DND-41 (cell line): Measurements from ENCODE around the gene KASH5.

Source experiments
- ATAC-seq: fragments of 200-7000 bp; cut with Tn5 transposase; 3 replicates; pipeline ENCODE4 v1.9.1; 2021; ENCODE audit warnings: low read depth; ENCODE audit not compliant: insufficient read depth
- DNase-seq: peaks from one replicate; pipeline ENCODE4 v3.0.0-alpha.2; 2020
- H2AFZ ChIP-seq: 2 replicates; pipeline ENCODE4 v1.6.0; 2012; ENCODE audit warnings: low read depth, low read length
- H3K27ac ChIP-seq: 2 replicates; pipeline ENCODE4 v1.5.1; 2012; ENCODE audit warnings: low read length, inconsistent platforms
- H3K27me3 ChIP-seq: fragments of 200-600 bp; sonication (generic); 2 replicates; pipeline ENCODE4 v1.6.0; 2012; ENCODE audit warnings: low read length, mild to moderate bottlenecking, inconsistent platforms; ENCODE audit not compliant: insufficient read depth, poor library complexity
- H3K36me3 ChIP-seq: 2 replicates; pipeline ENCODE4 v1.5.1; 2012; ENCODE audit warnings: low read length, inconsistent platforms; ENCODE audit not compliant: insufficient read depth
- H3K4me1 ChIP-seq: 2 replicates; pipeline ENCODE4 v1.5.1; 2012; ENCODE audit warnings: mild to moderate bottlenecking, low read length; ENCODE audit not compliant: insufficient read depth
- H3K4me2 ChIP-seq: 2 replicates; pipeline ENCODE4 v1.6.0; 2012; ENCODE audit warnings: mild to moderate bottlenecking, moderate library complexity, low read length, inconsistent platforms; ENCODE audit not compliant: insufficient read depth
- H3K4me3 ChIP-seq, 2 experiments: fragments of 200-600 bp in 1 of 2; shearing (Covaris generic) in 1 of 2; 2 replicates each; pipeline ENCODE4 v1.5.1; 2012 to 2016; ENCODE audit warnings: inconsistent platforms in 2 of 2, low read length in 2 of 2, mild to moderate bottlenecking in 2 of 2, low read depth in 1 of 2, moderate library complexity in 1 of 2
- H3K79me2 ChIP-seq: 2 replicates; pipeline ENCODE4 v1.6.0; 2012; ENCODE audit warnings: low read length, inconsistent platforms; ENCODE audit not compliant: insufficient read depth
- H3K9ac ChIP-seq: 2 replicates; pipeline ENCODE4 v1.6.0; 2012; ENCODE audit warnings: low read depth, mild to moderate bottlenecking, inconsistent platforms, low read length, moderate library complexity
- H3K9me3 ChIP-seq: 2 replicates; pipeline ENCODE4 v1.5.1; 2012; ENCODE audit warnings: low read length, moderate library complexity, mild to moderate bottlenecking, inconsistent platforms; ENCODE audit not compliant: insufficient read depth, severe bottlenecking
- H4K20me1 ChIP-seq: 2 replicates; pipeline ENCODE4 v1.6.0; 2012; ENCODE audit warnings: low read length; ENCODE audit not compliant: insufficient read depth
- EZH2 ChIP-seq: IDR thresholded peaks from 3 replicates; pipeline ENCODE4 v1.6.1; 2012; ENCODE audit warnings: borderline replicate concordance, low read depth, mild to moderate bottlenecking, moderate library complexity, low read length, inconsistent platforms; ENCODE audit not compliant: severe bottlenecking
- TF ChIP-seq, protein P1 (sequence below): IDR thresholded peaks from 2 replicates; pipeline ENCODE4 v1.5.1; 2012; ENCODE audit warnings: borderline replicate concordance, low read length, moderate library complexity, mild to moderate bottlenecking; ENCODE audit not compliant: poor library complexity, severe bottlenecking; ENCODE audit errors: extremely low read depth

KASH5 gene

DNA sequence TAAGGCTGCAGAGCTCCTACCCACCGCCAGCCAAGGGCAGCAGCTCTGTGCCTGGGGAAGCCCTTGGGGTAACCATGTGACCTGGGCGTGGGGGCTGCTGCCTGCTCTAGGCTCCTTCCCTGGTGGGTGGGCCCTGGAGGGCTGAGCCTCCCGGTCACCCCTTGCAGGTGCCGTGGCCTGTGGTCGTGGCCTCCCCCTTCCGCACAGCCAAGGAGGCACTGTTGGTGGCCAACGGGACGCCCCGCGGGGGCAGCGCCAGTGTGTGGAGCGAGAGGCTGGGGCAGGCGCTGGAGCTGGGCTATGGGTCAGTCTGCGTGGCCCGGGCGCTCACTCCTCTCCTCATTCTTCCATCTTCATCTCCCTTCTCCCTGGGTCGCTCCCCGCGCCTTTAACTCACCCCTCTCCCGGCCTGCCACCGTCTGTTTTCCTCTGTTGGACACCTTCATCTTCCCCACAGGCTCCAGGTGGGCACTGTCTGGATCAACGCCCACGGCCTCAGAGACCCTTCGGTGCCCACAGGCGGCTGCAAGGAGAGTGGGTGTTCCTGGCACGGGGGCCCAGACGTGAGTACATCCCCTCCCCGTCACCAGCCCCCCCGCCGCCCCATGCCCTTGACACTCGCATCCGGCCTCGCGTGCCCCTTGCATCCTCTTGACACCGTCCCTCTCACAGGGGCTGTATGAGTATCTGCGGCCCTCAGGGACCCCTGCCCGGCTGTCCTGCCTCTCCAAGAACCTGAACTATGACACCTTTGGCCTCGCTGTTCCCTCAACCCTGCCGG, 76.1 kb downstream of the KASH5 start:
- Histone ChIP-seq H3K4me1 (no peaks in the 10 kb centered on the region), H3K4me3 (no peak overlapping the region), H3K9ac (no peak overlapping the region), H3K79me2 (no peaks in the 10 kb centered on the region), H4K20me1 (no peaks in the 10 kb centered on the region), H3K27me3 (no peaks in the 10 kb centered on the region), H3K36me3 (peaks cover 58% of the 10 kb centered on the region), H3K9me3 (no peaks in the 10 kb centered on the region), H2AFZ (no peak overlapping the region), H3K27ac (no peak overlapping the region), H3K4me2 (no peak overlapping the region)
- ATAC-seq = no peak
- DNase-seq = no peak
- no peak for TF ChIP-seq EZH2
- TF ChIP-seq, protein P1, sequence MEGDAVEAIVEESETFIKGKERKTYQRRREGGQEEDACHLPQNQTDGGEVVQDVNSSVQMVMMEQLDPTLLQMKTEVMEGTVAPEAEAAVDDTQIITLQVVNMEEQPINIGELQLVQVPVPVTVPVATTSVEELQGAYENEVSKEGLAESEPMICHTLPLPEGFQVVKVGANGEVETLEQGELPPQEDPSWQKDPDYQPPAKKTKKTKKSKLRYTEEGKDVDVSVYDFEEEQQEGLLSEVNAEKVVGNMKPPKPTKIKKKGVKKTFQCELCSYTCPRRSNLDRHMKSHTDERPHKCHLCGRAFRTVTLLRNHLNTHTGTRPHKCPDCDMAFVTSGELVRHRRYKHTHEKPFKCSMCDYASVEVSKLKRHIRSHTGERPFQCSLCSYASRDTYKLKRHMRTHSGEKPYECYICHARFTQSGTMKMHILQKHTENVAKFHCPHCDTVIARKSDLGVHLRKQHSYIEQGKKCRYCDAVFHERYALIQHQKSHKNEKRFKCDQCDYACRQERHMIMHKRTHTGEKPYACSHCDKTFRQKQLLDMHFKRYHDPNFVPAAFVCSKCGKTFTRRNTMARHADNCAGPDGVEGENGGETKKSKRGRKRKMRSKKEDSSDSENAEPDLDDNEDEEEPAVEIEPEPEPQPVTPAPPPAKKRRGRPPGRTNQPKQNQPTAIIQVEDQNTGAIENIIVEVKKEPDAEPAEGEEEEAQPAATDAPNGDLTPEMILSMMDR = no peak

DNA sequence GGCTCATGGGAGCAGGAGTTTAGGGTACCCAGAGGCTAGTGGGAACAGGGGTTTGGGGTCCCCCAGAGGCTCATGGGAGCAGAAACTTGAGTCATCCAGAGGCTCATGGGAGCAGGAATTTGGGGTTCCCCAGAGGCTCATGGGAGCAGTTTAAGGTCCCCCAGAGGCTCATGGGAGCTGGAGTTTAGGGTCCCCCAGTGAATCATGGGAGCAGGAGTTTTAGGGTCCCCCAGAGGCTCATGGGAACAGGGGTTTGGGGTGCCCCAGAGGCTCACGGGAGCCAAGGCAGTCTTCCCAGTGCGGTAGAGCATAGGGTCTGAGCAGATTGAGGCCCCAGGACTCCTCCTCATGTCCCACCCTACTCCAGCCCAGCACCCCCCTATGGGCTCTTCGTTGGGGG, 77.3 kb downstream of the KASH5 start:
- TF ChIP-seq, protein P1 = no peak
- no peak for TF ChIP-seq EZH2

More for the DNA sequence above, 77.3 kb downstream of the KASH5 start:
- no peak overlapping the region for H3K4me3 ChIP-seq
- no peak for ATAC-seq
- no peak overlapping the region for H3K4me2 ChIP-seq
- H3K79me2 ChIP-seq = no peaks in the 10 kb centered on the region
- DNase-seq = no peak
- H3K4me1 ChIP-seq = no peaks in the 10 kb centered on the region
- no peak overlapping the region for H2AFZ ChIP-seq
- H3K27me3 ChIP-seq = no peaks in the 10 kb centered on the region
- H3K9ac ChIP-seq = no peak overlapping the region
- H3K9me3 ChIP-seq = no peaks in the 10 kb centered on the region
- H3K36me3 ChIP-seq = peaks cover 55% of the 10 kb centered on the region
- no peaks in the 10 kb centered on the region for H4K20me1 ChIP-seq
- no peak overlapping the region for H3K27ac ChIP-seq
